Fibroblast of peridontal ligament (primary cell): Measurements from ENCODE around the gene IRF3.
"Not testable (repeated sequence)": the region's sequence is repeated elsewhere in the genome, so short reads cannot be mapped to it uniquely, and the experiment has no call there.

ENCODE experiments used
- DNase-seq: peaks from one replicate; pipeline ENCODE4 v3.0.0-alpha.2; 2010; ENCODE audit errors: extremely low read depth

The IRF3 gene

DNA sequence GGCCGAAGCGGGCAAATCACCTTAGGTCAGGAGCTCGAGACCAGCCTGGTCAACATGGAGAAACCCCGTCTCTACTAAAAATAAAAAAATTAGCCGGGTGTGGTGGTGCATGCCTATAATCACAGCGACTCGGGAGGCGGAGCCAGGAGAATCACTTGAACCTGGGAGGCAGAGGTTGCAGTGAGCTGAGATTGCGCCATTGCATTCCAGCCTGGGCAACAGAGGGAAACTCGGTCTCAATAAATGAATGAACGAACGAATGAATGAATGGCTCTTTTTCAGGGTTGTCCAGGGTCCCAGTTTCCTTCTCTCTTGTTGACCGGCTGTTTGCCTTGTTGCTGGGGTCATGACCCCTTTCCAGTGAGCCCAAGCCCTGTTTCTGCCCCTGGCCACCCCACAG is 47.8 kb downstream of the IRF3 start:
- DNase-seq: not testable (repeated sequence)

DNA sequence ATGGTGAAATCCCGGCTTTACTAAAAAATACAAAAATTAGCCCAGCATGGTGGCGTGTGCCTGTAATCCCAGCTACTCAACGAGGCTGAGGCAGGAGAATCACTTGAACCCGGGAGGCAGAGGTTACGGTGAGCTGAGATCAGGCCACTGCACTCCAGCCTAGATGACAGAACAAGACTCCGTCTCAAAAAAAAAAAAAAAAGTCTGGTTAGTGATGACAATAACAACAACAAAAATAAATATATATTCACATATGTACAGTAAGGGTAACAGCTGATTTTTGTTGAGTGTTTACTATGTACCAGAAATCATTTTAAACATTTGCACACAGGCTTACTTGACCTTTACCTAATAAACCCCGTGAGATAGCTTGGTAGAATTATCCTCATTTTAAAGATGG is 48.7 kb downstream of the IRF3 start:
- DNase-seq: no peak

DNA sequence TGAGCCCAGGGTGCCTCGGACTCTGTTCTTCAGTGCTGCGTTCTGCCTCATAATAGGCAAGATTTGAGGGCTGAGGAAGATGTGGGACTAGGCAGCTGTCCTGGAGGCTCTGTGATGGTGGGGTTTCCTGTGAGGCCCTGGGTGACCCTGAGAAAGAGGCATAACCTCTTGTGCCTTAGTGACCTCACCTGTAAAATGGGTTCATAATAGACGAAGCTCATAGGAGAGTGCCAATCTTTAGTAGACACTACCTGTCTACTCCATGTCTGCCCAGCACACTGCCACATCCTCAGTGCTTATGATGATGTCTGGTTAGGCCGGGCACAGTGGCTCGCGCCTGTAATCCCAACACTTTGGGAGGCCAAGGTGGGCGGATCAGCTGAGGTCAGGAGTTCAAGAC is 49.1 kb downstream of the IRF3 start:
- no peak for DNase-seq

DNA sequence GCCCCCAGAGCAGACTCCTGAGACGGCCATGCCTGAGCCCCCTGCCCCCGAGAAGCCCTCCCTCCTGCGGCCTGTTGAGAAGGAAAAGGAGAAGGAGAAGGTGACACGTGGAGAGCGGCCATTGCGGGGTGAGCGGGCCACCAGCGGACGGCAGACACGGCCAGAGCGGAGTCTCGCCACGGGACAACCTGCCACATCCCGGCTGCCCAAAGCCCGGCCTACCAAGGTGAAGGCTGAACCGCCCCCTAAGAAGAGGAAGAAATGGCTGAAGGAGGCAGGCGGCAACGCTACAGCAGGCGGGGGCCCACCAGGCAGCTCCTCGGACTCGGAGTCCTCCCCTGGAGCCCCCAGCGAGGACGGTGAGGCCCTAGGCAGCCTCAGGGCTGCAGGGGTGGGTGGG is 49.8 kb downstream of the IRF3 start:
- no peak for DNase-seq

DNA sequence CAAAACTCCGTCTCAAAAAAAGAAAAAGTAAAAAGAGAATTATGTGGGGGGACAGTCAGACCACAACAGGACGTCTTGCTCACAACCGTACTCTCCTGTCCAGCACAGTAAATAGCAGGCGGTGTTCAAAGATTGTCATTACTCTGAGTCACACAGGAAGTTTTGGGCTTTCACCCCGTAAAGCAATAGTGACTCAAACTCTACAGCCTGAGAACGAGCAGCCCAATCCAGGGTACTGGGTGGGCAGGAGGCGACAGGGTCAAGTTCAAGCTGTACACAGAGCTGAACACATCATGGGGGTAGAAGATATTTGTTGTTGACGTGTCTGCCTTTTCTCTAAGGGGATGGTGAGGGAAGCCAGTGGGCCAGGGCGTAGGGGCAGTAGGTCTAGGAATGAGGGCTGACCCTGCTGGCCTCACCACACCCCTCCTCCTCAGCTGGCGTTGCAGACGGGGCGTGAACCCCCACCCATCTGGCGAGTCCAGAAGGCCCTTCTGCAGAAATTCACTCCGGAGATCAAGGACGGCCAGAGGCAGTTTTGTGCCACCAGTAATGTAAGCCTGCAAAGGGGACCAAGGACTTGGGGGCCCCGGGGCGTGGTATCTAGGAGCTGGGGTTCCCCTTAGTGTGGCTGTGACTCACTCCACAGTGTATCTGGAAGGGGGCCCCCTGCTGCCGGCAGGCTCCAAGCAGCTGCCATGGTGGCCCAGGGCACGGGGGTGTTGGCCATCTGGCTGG is 51.4 kb downstream of the IRF3 start:
- peak; percentile 59 for DNase-seq

DNA sequence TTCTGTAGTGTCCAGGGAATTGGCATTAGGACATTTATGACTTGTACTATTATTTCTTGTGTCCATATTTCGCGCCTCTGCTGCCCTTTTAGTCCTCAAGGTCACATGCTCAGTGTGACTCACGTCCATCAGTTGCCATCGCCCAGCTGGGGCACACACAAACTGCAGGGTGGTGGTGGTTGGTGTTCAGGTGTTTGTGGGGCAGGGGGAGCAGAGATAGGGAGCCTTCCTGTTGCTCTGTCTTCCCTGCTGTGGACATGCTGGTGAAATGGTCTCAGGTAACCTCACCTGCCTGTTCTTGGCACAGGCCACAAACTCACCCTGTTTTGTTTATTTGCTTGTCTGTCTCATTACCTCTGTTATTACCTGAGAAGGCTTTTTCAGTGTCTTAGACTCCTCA is 52.3 kb downstream of the IRF3 start:
- no peak for DNase-seq
